Endothelial cell of umbilical vein (primary cell): ENCODE measurements around the gene DISP2.

ENCODE experiments used
- CTCF ChIP-seq, 2 donors: IDR thresholded peaks; 1 replicate in 1 of 2; 2 replicates in 1 of 2; pipeline ENCODE4 v1.5.1; 2011; ENCODE audit warnings: low read length in 2 of 2, mild to moderate bottlenecking in 2 of 2, moderate library complexity in 2 of 2, control low read depth in 1 of 2, inconsistent platforms in 1 of 2, low read depth in 1 of 2; ENCODE audit not compliant: insufficient read depth in 1 of 2; ENCODE audit errors: extremely low read depth in 1 of 2
- EZH2 ChIP-seq: IDR thresholded peaks from 2 replicates; pipeline ENCODE4 v1.6.1; 2012; ENCODE audit warnings: borderline replicate concordance, low read depth, mild to moderate bottlenecking, moderate library complexity, low read length, inconsistent platforms; ENCODE audit not compliant: severe bottlenecking

GRCh38 chr15:40365016-40365415, 7.0 kb downstream of the DISP2 start:
- TF ChIP-seq CTCF (IDR thresholded peaks at IDR 0.05; ENCODE audit: extremely low read depth in 1 of 2, insufficient read depth in 1 of 2, low read depth in 1 of 2, low read length in 2 of 2) (no peak), EZH2 (no peak)
